Fibroblast of villous mesenchyme (primary cell): ENCODE results near the gene VPS26A. TPM values are rescaled to one million over a fixed set of nuclear protein-coding genes. Genes with fewer than 3 reads are reported as not detected.

Experiments used
- DNase-seq: peaks from one replicate; pipeline ENCODE4 v3.0.0-alpha.2; 2010; ENCODE audit warnings: low read depth
- H3K4me3 ChIP-seq: 2 replicates; pipeline ENCODE4 v1.5.1; 2011; ENCODE audit warnings: low read depth, mild to moderate bottlenecking, low read length
- total RNA-seq: library from RNA; depleted of rRNA; stranded (reverse); fragments of >200 nt; gene quantifications from 2 replicates; pipeline ENCODE4 v1.2.3, GENCODE V29; 2012
- TF ChIP-seq, protein P1 (sequence below): IDR thresholded peaks from 2 replicates; pipeline ENCODE4 v1.5.1; 2012; ENCODE audit warnings: low read depth, mild to moderate bottlenecking, low read length; ENCODE audit not compliant: insufficient read depth

The VPS26A gene
- total RNA-seq, 1 donor, result 38.9 TPM

DNA sequence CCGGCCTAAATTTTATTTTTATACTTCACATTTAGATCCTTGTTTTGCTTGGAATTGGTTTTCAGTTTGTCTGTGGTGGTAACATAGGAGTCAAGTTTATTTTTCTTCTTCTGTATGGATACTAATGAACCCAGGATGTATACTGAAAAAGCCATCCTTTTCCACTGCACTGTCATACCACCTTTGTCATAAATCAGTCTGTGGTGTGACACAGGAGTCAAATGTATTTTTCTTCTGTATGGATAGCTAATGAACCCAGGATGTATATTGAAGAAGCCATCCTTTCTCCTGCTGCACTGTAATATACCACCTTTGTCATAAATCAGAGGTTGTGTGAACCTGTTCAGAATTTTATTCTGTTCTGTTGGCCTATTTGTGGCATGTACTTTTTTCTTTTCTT lies 21.4 kb downstream of the VPS26A start:
- DNase-seq, result no peak
- TF ChIP-seq, protein P1, sequence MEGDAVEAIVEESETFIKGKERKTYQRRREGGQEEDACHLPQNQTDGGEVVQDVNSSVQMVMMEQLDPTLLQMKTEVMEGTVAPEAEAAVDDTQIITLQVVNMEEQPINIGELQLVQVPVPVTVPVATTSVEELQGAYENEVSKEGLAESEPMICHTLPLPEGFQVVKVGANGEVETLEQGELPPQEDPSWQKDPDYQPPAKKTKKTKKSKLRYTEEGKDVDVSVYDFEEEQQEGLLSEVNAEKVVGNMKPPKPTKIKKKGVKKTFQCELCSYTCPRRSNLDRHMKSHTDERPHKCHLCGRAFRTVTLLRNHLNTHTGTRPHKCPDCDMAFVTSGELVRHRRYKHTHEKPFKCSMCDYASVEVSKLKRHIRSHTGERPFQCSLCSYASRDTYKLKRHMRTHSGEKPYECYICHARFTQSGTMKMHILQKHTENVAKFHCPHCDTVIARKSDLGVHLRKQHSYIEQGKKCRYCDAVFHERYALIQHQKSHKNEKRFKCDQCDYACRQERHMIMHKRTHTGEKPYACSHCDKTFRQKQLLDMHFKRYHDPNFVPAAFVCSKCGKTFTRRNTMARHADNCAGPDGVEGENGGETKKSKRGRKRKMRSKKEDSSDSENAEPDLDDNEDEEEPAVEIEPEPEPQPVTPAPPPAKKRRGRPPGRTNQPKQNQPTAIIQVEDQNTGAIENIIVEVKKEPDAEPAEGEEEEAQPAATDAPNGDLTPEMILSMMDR, result no peak
- no peak overlapping the region for H3K4me3 ChIP-seq

- H3K4me3 ChIP-seq, result no peak overlapping the region
- no peak for DNase-seq
- TF ChIP-seq, protein P1, result no peak
Observed at GRCh38 chr10:69145864-69146263, 21.9 kb downstream of the VPS26A start.

DNA sequence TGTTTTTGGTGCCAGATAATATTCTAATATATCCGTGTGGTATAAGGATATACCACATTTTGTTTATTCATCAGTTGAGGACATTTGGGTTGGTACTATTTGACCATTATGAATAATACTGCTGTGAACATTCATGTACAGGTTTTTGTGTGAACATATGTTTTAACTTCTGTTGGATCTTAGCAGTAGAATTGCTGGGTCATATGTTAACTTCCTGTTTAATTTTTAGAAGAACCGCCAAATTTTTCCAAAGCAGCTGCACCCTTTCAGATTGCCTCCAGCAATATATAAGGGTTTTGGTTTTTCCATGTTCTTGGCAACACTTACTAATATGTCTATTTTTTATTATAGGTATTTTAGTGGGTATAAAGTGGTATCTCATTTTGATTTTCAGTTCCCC lies 22.8 kb downstream of the VPS26A start:
- no peak for DNase-seq
- H3K4me3 ChIP-seq, result no peak overlapping the region
- TF ChIP-seq, protein P1, result no peak

DNA sequence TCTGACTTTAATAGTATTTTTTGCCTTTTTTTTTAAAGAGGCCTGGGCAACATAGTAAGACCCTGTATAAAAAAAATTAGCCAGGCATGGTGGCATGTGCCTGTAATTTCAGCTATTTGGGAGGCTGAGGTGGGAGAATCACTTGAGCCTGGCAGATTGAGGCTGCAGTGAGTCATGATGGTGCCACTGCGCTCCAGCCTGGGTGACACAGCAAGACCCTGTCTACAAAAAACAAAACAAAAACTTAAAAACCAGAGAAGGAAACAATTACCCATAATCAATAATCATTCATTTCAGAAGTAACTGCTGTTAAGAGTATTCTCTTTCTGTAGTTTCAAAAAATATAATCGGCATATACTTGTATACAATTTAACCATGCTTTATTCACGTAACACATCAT lies 28.0 kb downstream of the VPS26A start:
- no peak overlapping the region for H3K4me3 ChIP-seq
- TF ChIP-seq, protein P1, result no peak
- no peak for DNase-seq

- DNase-seq, result no peak
- TF ChIP-seq, protein P1, result no peak
- H3K4me3 ChIP-seq, result no peak overlapping the region
Observed at GRCh38 chr10:69153227-69153626, 29.2 kb downstream of the VPS26A start.

- H3K4me3 ChIP-seq, result no peak overlapping the region
- DNase-seq, result peak; percentile 62
- TF ChIP-seq, protein P1, result no peak
Observed at GRCh38 chr10:69160809-69161241, 36.8 kb downstream of the VPS26A start.

DNA sequence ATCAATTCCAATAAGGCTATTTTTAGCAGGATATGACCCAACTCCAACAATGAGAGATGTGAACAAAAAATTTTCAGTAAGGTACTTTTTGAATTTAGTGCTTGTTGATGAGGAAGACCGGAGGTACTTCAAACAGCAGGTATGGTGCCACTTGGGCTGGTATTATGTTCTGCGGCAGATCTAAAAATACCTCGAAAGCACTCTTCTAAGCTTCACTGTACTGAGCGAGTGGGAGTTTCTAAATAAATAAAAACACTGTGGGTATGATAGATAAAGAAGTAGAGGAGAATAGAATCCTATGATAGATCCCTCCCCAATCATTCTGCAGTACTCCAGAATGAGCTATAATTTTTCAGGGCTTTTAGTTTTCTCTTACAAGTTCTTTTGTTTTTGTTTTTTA lies 44.5 kb downstream of the VPS26A start:
- no peak overlapping the region for H3K4me3 ChIP-seq
- DNase-seq, result no peak
- TF ChIP-seq, protein P1, result no peak
